ENCODE results near the gene OMA1.
A peak's percentile ranks its signal among the peaks of the same experiment; 100 is the strongest.

Gene OMA1

DNA sequence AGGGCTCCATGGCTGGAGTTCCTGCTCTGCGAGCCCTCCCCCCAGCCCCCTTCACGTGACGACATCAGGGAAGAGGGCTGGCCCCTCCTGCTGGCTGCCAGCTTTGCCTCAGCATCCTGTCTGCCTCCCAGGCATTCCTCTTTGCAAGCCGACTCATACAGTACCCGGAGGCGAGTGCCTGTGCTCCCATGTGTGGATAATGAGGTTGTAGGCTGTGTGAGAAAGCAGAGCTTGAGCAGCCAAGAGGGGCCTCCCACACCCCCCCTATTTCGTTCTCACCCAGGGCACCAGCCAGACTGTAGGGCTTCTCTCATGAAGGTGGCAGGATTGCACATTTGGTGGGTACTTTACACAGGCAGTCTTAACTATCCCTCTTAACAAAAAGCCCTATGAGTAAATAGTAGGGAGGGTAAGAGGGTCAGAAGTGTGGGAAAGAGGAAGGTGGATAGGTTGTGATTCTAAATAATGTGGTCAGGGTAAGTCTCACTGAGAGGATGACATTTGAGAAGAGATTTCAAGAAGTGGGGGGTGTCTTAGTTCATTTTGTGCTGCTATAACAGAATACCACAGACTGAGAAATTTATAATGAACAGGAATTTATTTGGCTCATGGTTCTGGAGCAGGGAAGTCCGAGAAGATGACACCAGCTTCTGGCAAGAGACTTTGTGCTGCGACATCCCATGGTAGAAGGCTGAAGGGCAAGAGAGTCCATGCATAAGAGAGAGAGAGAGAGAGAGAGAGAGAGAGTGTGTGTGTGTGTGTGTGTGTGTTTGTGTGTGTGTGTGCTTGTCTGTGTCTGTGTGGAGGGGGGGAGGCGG, 113.5 kb downstream of the OMA1 start:
- peaks cover 14% of the 10 kb centered on the region for H3K4me1 ChIP-seq (ENCODE audit: insufficient read depth, insufficient read length)
- H3K4me3 ChIP-seq (ENCODE audit: insufficient read length, low read depth): no peak overlapping the region
- no peaks in the 10 kb centered on the region for H3K9me3 ChIP-seq (ENCODE audit: insufficient read depth, low read length)
- DNase-seq (ENCODE audit: low read depth, low spot score): peak; percentile 91
- H3K9ac ChIP-seq (ENCODE audit: insufficient read length, low read depth): no peak overlapping the region
- H3K36me3 ChIP-seq (ENCODE audit: insufficient read depth, insufficient read length, low read length): no peaks in the 10 kb centered on the region
- TF ChIP-seq YY1 (IDR thresholded peaks at IDR 0.05; ENCODE audit: insufficient read depth, insufficient read length) (no peak), SUZ12 (IDR thresholded peaks at IDR 0.05; ENCODE audit: extremely low read depth, insufficient read depth, insufficient read length) (no peak), ZNF274 (IDR thresholded peaks at IDR 0.05; ENCODE audit: low read depth, low read length) (no peak)
- H3K27me3 ChIP-seq (ENCODE audit: insufficient read depth, insufficient read length): no peaks in the 10 kb centered on the region

DNA sequence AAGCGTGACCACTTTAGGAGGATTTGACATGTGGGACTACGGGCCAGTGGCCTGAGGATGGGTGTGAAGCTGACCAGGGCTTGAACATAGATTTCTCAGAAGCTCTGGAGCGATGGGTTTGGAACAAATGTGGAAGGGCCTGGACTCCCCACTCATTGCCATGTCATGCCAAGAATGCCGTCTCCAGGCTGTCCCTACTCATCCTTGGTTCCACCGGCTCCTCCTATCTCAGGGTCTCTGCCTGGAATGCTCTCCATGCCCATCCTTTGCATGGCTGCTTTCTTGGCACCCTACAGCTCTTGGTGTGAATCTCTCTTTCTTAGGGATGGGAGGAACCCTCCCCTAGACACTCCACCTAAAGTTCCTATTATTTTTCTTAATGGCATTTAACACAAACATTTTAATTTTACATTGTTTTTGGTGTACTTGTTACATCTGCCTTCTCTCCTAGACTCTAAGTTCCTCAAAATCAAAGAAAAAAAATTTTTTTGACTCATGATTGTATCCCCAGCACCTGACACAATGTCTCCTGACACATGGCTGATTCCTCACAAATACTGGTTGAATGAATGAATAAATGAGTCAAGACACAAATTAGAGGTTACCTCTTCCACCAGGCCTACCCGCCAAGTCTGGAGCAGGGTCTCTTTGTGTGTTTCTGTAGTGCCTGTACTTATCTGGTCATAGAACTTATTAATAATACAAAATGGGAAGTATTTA, 114.5 kb downstream of the OMA1 start:
- no peak overlapping the region for H3K4me3 ChIP-seq (ENCODE audit: insufficient read length, low read depth)
- H3K9ac ChIP-seq (ENCODE audit: insufficient read length, low read depth): no peak overlapping the region
- no peak for DNase-seq (ENCODE audit: low read depth, low spot score)
- H3K4me1 ChIP-seq (ENCODE audit: insufficient read depth, insufficient read length): peaks cover 11% of the 10 kb centered on the region
- no peaks in the 10 kb centered on the region for H3K27me3 ChIP-seq (ENCODE audit: insufficient read depth, insufficient read length)
- H3K36me3 ChIP-seq (ENCODE audit: insufficient read depth, insufficient read length, low read length): no peaks in the 10 kb centered on the region
- TF ChIP-seq SUZ12 (IDR thresholded peaks at IDR 0.05; ENCODE audit: extremely low read depth, insufficient read depth, insufficient read length) (no peak), YY1 (IDR thresholded peaks at IDR 0.05; ENCODE audit: insufficient read depth, insufficient read length) (no peak), ZNF274 (IDR thresholded peaks at IDR 0.05; ENCODE audit: low read depth, low read length) (no peak)
- no peaks in the 10 kb centered on the region for H3K9me3 ChIP-seq (ENCODE audit: insufficient read depth, low read length)
